Left forelimb (tissue), 1 donor: ENCODE measurements around the gene LTBP1.

Experiments used
- DNase-seq: peaks from one replicate; pipeline ENCODE4 v3.0.0-alpha.2; 2018; ENCODE audit warnings: low spot score

LTBP1 gene

GRCh38 chr2:33011373-33011772 lies 64.6 kb downstream of the LTBP1 start:
- DNase-seq = no peak

DNA sequence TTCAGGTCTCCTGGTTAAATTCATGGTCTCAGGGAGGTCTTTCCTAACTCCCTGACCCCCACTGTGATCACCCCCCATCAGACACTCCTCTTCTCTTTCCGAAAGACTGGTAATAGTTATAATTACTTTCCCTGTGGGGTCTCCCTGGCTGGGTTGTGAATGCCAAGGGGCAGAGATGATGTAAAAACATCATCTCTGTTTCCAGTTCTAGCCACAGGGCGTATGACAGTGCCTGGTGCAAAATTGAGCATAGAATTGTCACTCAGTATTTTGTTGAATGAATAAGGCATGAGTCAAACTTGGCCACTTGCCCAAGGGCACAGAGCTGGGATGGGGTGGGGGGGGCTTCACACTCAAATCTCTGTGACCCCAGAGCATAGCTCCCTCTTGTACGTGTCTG lies 65.2 kb downstream of the LTBP1 start:
- no peak for DNase-seq

DNA sequence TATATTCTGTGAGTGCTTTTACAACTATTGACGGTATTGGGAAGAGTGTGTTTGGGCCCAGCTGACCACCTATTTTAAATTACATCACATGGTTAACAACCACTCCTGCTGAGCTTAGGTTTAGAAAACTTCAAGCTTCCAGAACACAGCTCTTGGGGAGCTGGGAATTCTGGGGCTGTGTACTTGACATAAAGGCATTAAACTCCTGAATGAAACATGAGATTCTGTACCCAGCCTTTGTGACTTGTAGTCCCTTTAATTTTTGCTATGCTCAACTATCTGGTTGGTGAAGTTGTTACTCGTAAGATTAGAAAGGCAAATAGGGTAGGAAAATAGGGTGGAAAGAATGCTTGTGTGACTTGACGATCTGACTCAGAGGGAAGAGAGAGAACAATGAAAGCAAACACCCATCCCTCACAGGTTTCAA lies 66.9 kb downstream of the LTBP1 start:
- no peak for DNase-seq

GRCh38 chr2:33014268-33014667 lies 67.5 kb downstream of the LTBP1 start:
- no peak for DNase-seq

DNA sequence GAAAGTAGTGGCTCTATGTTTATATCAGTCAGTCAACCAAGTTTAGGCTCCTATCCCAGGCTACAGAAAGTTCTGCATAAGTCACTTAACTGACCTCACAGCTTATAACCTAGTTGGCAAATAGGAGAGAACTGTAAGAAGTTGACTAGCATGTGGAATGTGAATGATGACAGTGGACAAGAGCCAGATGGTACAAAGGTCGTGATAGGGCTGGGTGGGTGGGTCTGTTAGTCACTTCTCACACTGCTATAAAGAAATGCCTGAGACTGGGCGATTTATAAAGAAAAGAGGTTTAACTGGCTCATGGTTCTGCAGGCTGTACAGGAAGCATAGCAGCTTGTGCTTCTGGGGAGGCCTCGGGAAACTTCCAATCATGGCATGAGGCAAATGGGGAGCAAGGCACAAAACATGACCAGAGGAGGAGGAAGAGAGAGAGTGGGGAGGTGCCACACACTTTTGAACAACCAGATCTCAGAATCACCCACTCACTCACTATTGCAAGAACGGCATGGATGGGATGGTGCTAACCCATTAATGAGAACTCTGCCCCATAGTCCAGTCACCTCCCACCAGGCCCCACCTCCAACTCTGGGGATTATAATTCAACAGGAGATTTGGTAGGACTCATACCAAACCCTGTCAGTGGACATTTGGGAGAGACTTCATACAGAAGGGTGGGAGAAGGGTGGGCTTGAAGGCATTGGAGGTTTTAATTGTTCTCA lies 68.8 kb downstream of the LTBP1 start:
- no peak for DNase-seq

DNA sequence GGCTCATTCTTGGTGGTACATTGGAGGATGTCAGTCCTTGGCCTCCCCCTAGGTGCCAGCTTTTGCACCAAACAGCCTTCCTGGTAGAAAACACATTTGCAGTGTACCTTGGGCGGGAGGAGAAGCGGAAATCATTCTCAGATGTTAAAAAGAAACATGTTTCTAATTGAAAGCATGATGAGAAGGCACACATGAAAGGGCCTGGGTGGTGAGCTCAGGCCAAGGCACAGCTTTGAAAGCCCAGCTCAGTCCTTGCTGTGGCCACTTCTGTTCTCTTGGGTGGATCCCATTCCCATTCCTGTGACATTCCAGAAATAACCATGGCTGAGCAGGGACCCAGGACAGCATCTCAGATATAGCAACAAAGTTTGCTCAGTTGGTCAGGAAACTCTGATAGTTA lies 71.5 kb downstream of the LTBP1 start:
- DNase-seq = no peak

DNA sequence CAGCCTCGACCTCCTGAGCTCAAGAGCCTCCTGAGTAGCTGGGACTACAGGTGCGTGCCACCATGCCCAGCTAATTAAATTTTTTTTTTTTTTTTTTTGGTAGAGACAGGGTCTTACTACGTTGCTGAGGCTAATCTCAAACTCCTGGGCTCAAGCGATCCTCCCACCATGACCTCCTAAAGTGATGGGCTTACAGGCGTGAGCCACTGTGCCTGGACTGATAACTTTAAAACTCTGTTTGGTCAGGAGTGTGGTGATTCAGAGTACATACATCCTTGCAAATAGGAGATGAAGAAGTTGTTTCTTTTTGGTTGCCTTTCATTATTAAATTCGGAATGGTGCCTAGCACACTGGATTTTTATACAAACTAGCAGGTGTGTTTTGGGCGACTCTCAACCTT lies 73.0 kb downstream of the LTBP1 start:
- DNase-seq = no peak

DNA sequence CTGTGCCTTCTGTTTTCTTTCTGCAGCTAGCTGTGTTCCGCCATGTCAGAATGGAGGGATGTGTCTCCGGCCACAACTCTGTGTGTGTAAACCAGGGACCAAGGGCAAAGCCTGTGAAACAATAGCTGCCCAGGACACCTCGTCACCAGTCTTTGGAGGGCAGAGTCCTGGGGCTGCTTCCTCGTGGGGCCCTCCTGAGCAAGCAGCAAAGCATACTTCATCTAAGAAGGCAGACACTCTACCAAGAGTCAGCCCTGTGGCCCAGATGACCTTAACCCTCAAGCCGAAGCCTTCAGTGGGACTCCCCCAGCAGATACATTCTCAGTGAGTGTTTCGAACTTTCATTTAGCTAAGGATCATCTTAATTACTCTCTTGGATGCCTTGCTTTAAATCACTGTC lies 74.1 kb downstream of the LTBP1 start:
- no peak for DNase-seq

GRCh38 chr2:33021542-33022227 lies 74.9 kb downstream of the LTBP1 start:
- DNase-seq = no peak

- DNase-seq = no peak
These were observed 75.7 kb downstream of the LTBP1 start for GRCh38 chr2:33022395-33022985.

DNA sequence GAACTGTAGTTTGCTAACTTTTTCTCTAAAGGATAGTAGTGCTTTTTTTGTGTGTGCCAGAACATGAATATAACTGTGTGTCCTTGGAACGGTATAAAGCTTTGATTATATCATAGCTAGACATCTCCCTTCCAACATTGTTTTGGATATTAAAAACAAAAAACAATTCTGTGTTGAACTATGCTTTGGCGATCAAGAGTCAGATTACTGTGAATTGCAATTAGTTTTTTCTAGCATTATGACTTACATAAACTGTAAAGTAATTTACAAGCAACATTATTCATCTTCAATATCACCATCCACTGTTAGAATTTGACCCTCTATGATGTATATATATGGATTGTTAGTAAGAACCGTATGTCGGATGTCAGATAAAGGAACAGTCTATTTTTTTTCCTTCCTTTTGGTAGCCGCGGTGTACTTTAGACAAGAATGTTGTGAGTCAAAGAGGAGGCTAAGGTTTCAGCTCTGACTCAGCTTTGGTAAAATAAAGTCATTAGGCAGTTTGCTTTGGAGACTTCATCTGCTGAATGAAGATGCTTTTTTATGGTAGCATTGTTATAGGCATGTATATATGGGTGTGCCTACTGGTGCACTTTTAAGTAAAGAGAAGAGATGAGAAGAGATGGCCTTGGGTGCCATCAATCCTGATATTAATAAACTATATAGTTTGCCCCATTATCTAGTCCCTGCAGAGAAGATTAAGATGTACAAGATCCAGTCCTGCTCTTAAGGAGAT lies 76.4 kb downstream of the LTBP1 start:
- no peak for DNase-seq

DNA sequence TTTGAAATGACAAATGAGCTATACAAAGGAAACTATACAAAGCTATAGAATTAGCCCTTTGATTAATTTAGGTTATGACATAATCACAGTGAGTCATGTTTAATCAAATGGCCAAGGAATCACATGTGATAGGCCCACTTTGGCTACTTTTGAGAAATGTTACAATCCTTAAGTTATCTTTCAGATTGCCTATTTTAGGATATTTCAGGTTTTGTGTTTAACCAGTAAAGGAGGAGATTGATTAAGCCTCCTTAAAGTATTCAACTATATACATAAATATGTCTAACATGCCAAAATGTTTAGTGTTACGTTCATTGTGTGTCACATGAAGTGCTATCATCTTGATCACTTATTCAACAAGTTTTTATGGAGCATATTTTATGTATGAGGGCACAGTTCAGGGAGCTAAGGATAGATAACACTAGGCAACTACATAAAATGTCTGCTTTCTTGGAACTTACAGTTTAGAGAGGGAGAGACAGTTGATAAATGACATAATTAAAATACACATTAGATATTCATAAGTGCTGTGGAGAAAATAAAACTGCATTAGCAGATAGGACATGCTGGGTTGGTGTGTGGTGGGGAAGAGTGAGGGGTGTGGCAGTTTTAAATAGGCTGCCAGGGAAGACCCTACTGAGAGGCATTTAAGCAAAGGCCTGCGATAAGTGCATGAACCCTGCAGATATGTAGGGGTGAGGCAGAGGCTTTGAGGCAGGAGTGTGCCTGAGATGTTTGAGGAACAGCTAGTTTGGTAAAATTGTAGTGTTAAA lies 77.2 kb downstream of the LTBP1 start:
- DNase-seq = no peak

DNA sequence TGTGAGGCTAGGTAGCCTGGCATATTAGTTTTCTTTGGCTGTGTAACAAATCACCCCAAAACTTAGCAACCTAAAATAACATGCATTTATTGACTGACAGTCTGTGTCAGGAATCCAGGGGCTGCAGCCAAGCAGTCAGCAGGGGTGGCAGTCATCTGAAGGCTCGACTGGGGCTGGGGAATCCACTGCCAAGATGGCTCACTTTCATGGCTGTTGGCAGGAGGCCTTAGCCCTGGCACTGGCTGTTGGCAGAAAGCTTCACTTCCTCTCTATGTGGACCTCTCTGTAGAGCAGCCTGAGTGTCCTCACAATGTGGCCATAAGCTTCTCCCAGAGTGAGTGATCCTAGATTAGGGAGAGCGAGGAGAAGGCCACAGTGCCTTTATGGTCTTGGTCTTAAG lies 78.0 kb downstream of the LTBP1 start:
- DNase-seq = no peak

GRCh38 chr2:33029459-33029858 lies 82.7 kb downstream of the LTBP1 start:
- DNase-seq = no peak

- no peak for DNase-seq
These were observed 83.2 kb downstream of the LTBP1 start for GRCh38 chr2:33029926-33030325.

DNA sequence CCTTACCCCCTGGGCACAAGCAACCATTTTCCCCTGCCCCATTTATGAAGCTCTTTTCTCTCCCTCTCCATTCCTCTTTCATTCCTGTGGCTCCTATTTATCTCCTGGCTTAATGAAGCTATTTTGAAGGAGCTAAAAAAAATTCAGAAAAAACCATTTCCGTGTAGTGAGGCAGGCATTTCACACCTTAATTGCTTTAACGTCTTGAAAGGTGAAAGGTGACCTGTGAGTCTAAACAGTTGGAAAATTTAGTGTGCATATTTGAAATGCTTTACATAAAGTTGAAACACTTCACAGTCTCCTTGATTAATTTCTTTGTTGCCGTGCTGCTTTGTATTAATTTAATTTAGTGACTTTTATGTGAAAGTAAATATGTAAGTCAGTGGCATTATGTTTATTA lies 83.6 kb downstream of the LTBP1 start:
- DNase-seq = no peak

GRCh38 chr2:33032245-33032644 lies 85.5 kb downstream of the LTBP1 start:
- DNase-seq = no peak

GRCh38 chr2:33033606-33034081 lies 86.9 kb downstream of the LTBP1 start:
- no peak for DNase-seq

DNA sequence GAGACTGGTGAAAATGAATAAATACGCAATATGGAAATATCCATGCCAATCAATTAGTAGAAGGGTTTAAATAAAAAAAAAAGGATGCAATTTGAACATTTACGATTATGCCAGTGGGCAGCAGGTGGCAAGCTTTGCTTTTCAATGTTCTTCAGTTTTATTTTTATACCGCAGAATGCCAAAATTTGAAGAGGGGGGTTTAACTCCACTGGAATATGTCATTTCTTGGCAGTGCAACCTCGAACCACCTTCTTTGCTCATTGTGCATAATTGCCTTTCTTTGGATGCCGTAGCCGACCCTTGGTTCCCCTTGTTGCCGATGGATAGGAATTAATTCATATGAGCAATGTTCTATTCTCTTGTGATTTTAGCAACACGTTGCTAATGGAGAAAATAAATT lies 88.0 kb downstream of the LTBP1 start:
- no peak for DNase-seq

DNA sequence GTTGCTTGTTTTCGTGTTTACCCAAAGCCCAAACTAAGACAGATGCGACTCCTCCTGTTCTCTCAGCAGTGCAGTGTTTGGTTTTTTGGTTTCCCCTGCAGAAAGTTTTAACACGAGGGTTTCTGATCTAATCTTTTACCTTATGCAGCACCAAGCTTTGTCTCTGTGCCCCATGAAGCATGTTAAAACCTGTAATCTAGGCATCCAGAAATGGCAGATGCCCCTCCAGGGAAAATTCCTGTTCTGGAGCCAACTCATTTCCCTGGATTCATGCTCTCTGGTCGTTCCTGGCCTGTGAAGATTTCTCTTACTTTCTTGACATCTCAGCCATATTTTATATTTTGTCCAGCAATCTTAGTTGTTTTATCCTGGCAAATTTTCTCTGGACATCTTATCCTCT lies 91.5 kb downstream of the LTBP1 start:
- no peak for DNase-seq

GRCh38 chr2:33038799-33039198 lies 92.0 kb downstream of the LTBP1 start:
- no peak for DNase-seq

DNA sequence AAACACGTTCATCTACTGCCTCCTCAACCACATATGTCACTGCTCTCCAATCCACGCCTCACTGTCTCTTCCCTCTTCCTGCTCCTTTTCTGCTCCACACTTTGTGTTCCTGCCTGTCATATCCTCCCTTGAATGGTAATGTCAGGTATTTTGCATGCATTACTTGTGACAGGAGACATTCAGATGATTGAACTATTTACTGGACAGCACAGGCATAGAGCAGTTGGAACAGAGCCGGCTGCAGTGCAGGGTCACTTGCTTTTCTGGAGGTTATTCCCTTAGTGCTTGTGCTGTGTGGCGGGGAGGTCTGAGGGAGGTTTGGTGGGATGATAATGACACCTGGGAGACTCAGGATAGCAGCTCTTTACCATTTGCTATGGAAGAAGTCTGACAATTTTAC lies 93.8 kb downstream of the LTBP1 start:
- no peak for DNase-seq
